ENCODE results near the gene FGD3.

The FGD3 gene

DNA sequence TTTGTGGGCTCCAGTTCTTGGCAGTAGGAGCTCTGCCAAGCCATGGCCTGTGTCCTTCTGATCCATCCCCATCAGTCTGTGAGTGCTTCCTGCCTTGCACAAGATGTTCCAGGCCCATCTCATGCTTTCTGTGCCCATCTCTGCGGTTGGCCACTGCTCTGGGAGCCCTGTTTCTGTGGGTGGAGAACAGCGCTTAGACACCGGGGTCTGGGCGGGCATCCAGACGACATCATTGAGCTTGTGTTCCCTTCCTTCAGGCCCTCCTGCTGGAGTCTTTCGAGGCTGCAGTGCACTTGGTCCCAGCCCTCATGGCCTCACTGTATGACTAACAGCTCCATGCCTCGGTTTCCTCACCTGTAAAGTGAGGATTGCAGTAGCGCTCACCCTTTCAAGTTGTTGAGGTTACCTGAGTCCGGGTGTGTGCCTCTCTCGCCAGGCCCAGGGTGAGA is 133.8 kb downstream of the FGD3 start:
- peak; percentile 18 for DNase-seq

DNA sequence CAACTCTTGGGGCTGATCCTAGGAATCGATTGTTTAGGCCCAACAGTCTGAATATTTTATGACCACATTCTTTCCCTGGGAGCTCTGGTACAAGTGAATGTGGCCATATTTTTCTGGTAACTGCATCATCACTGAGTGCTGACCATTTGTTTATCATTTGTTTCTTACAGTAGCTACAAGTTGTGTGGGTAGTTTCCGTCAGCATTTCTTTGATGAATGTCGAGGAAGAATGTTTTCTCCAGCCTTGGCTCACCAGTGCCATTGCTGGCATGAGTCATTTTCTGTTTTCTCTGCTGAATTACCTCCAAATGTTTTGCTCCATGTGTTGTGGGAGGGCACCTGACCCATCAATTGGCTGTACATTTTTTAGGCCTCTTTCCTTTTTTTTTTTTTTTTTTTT is 134.6 kb downstream of the FGD3 start:
- DNase-seq, result peak; percentile 13

DNA sequence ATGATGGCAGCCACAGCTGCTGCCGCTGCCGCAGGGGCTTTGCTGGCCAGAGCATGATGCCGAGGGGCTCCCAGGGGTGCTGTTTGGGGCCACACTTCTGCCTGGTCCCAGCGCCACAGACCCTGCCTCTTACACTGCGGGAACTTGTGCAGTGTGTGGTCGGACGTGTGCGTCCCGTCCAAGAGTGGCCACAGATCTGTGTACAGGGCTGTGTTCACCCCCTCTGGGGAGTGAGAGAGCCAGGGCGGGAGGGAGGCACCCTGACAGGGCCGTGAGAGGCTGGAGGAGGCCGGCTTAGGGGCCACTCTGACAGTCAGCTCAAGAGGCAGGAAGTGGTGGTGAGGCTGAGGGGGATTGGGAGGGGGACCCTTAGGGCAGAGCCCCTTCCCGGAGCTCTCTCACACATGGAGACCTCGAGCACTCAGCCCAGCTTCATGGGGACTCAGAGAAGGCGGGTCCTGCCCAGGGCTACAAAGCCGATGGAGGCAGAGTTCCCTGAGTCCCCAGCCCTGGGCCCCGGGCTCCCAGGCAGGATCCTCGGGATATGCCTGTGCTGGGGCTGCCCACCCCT is 135.6 kb downstream of the FGD3 start:
- peak; percentile 41 for DNase-seq

DNA sequence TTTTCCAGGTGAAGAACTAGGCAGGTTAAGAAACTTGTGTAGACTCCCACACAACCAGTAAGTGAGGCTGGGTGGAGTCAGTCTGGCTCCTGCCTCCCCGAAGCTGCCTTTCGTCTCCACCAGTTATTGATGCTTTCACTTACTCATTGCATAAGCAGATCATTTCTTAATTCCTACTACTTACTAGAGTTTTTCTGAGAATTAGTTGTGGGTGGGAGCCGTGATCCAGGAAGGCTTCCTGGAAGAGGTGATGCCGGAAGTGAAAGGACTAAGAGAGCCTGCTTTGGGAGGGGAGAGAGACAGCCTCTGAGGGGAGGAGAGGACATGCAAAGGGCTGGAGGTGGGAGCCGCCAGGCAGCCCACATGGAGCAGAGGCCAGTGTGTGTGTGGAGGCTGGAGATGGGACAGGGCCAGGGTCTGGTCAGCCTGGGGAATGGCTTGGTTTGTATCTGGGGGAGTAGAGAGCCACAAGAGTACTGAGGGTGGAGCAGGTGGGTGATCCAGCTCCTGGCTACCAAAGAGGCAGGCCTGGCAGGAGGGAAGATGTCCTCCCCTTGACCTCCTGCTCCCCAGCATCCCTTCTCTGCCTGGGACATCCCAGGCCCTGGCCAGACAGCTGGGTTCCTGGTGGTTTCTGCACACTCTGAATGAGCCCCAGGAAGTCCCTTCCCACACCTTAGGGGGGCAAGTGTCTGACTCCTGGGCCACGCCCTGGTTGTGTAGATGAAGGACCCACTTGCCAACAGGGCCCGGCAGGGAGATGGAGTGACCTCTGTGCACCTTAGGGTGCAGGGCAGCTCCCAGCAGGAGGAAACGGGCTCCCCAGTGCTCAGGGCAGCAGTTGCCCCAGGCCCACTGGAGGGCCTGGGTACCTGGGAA is 136.5 kb downstream of the FGD3 start:
- DNase-seq, result peak; percentile 61

DNA sequence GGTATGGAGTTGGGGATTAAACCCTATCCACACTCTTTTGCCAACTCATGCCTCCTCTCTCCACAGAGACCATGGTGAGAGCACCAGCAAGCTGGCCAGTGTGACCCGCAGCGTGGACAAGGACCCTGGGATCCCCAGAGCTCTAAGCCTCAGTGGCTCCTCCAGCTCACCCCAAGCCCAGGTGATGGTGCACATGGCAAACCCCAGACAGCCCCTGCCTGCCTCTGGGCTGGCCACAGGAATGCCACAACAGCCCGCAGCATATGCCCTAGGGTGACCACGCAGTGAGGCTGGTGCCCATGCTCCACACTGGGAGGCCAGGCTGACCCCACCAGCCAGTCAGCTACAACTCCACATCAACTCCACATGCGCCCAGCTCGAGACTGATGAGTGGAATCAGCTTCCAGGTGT is 137.2 kb downstream of the FGD3 start:
- DNase-seq, result no peak

DNA sequence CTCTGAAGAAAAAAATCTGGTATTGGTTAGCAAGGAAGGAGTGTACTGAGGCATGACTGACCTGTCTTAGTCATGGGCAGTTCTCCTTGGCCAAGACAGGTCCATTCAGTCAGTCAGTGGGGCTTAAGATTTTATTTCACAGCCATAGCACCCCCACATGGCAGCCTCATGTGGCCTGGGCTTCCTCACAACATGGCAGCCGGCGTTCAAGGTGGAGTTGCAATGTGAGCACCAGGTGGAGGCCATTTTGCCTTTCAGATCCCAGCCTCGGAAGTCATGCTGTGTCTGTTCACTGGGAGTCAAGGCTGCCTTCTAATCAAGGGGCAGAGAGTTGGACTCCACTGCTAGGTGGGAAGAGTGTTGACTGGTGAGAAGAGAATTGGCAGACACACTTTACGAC is 138.4 kb downstream of the FGD3 start:
- DNase-seq, result peak; percentile 22

Measured in stimulated activated CD8-positive, alpha-beta memory T cell treated with anti-CD3 and anti-CD28 coated beads, Interleukin-4, amount 100 ng/mL, for 48 hours (primary cell).